Measurements from ENCODE around the gene TNFAIP8L3.

GRCh38 chr15:51048308-51048707 lies 46.4 kb downstream of the TNFAIP8L3 start:
- TF ChIP-seq POLR2AphosphoS5 (IDR thresholded peaks at IDR 0.05) (no peak), CTCF (IDR thresholded peaks at IDR 0.05) (no peak), POLR2A (IDR thresholded peaks at IDR 0.05) (no peak)
